Neural progenitor cell (in vitro differentiated cells): ENCODE data around the gene SPATA12.

Source experiments
- EZH2 ChIP-seq: fragments of 200-600 bp; sonication (generic); IDR thresholded peaks from 2 replicates; pipeline ENCODE4 v1.6.1; 2017; ENCODE audit warnings: antibody characterized with exemption, mild to moderate bottlenecking, moderate library complexity
- EZH2phosphoT487 ChIP-seq: fragments of 200-600 bp; sonication (generic); IDR thresholded peaks from 2 replicates; pipeline ENCODE4 v1.6.1; 2017; ENCODE audit warnings: antibody characterized with exemption
- TF ChIP-seq, protein P1 (sequence below): fragments of 200-600 bp; sonication (generic); IDR thresholded peaks from 2 replicates; pipeline ENCODE4 v1.5.1; 2017; ENCODE audit warnings: antibody characterized with exemption, mild to moderate bottlenecking

DNA sequence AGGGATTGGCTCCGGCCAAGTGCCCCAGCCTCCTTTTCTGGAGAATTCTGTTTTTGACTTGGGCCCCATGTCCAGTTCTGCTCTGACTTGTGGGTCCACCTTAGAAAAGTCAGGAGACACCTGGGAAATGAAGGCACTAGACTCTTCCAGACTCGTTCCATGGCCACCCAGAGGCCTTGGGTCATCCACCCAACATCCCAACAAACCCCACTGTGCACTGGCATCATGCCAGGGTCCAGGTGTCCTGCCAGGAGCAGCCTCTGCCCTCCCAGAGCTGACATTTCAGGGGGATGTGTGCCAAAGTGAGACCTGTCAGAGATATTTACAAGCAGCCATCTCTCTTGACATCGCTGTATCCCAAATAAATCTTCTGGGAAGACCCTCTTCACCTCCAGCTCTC lies 13.2 kb downstream of the SPATA12 start:
- TF ChIP-seq, protein P1, sequence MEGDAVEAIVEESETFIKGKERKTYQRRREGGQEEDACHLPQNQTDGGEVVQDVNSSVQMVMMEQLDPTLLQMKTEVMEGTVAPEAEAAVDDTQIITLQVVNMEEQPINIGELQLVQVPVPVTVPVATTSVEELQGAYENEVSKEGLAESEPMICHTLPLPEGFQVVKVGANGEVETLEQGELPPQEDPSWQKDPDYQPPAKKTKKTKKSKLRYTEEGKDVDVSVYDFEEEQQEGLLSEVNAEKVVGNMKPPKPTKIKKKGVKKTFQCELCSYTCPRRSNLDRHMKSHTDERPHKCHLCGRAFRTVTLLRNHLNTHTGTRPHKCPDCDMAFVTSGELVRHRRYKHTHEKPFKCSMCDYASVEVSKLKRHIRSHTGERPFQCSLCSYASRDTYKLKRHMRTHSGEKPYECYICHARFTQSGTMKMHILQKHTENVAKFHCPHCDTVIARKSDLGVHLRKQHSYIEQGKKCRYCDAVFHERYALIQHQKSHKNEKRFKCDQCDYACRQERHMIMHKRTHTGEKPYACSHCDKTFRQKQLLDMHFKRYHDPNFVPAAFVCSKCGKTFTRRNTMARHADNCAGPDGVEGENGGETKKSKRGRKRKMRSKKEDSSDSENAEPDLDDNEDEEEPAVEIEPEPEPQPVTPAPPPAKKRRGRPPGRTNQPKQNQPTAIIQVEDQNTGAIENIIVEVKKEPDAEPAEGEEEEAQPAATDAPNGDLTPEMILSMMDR = no peak
- TF ChIP-seq EZH2 (no peak), EZH2phosphoT487 (no peak)
